Osteoblast (primary cell): ENCODE data around the gene MAP4K2. TPM values are rescaled to one million over a fixed set of nuclear protein-coding genes. Genes with fewer than 3 reads are reported as not detected.
A peak's percentile ranks its signal among the peaks of the same experiment; 100 is the strongest.

Experiments used
- DNase-seq: peaks from one replicate; pipeline ENCODE4 v3.0.0; 2011; ENCODE audit warnings: low spot score, mixed read lengths; ENCODE audit not compliant: insufficient read length; ENCODE audit errors: missing footprints
- H2AFZ ChIP-seq: 2 replicates; pipeline ENCODE4 v1.6.0; 2011; ENCODE audit warnings: mild to moderate bottlenecking, low read length
- H3K27ac ChIP-seq: 2 replicates; pipeline ENCODE4 v1.5.1; 2011; ENCODE audit warnings: mild to moderate bottlenecking, low read depth, low read length, moderate library complexity
- H3K27me3 ChIP-seq: 2 replicates; pipeline ENCODE4 v1.6.0; 2012; ENCODE audit warnings: mild to moderate bottlenecking, control low read depth, inconsistent platforms, low read length, moderate library complexity; ENCODE audit not compliant: insufficient read depth
- H3K36me3 ChIP-seq: 2 replicates; pipeline ENCODE4 v1.5.1; 2011; ENCODE audit warnings: mild to moderate bottlenecking, low read length, control low read depth, moderate library complexity; ENCODE audit not compliant: insufficient read depth
- H3K4me1 ChIP-seq: 2 replicates; pipeline ENCODE4 v1.5.1; 2011; ENCODE audit warnings: mild to moderate bottlenecking, low read length, control low read depth, moderate library complexity; ENCODE audit not compliant: insufficient read depth
- H3K4me2 ChIP-seq: 2 replicates; pipeline ENCODE4 v1.6.0; 2011; ENCODE audit warnings: mild to moderate bottlenecking, low read length; ENCODE audit not compliant: insufficient read depth
- H3K4me3 ChIP-seq: fragments of 200-600 bp; sonication (generic); 3 replicates; pipeline ENCODE4 v1.5.1; 2012; ENCODE audit warnings: mild to moderate bottlenecking, low read length, inconsistent platforms; ENCODE audit not compliant: insufficient read depth
- H3K79me2 ChIP-seq: 2 replicates; pipeline ENCODE4 v1.6.0; 2012; ENCODE audit warnings: mild to moderate bottlenecking, low read length, control low read depth, inconsistent platforms; ENCODE audit not compliant: insufficient read depth
- H3K9me3 ChIP-seq: 2 replicates; pipeline ENCODE4 v1.5.1; 2011; ENCODE audit warnings: low read depth, low read length, control low read depth
- H4K20me1 ChIP-seq: 2 replicates; pipeline ENCODE4 v1.6.0; 2012; ENCODE audit warnings: mild to moderate bottlenecking, low read length, control low read depth; ENCODE audit not compliant: insufficient read depth
- total RNA-seq: library from RNA; depleted of rRNA; stranded (reverse); fragments of >200 nt; gene quantifications from 2 replicates; pipeline ENCODE4 v1.2.3, GENCODE V29; 2012
- TF ChIP-seq, protein P1 (sequence below): IDR thresholded peaks from 2 replicates; pipeline ENCODE4 v1.5.1; 2011; ENCODE audit warnings: mild to moderate bottlenecking, low read depth, low read length, moderate library complexity; ENCODE audit errors: extremely low read depth

MAP4K2 gene
- total RNA-seq, 1 donor, result 9.8 TPM

DNA sequence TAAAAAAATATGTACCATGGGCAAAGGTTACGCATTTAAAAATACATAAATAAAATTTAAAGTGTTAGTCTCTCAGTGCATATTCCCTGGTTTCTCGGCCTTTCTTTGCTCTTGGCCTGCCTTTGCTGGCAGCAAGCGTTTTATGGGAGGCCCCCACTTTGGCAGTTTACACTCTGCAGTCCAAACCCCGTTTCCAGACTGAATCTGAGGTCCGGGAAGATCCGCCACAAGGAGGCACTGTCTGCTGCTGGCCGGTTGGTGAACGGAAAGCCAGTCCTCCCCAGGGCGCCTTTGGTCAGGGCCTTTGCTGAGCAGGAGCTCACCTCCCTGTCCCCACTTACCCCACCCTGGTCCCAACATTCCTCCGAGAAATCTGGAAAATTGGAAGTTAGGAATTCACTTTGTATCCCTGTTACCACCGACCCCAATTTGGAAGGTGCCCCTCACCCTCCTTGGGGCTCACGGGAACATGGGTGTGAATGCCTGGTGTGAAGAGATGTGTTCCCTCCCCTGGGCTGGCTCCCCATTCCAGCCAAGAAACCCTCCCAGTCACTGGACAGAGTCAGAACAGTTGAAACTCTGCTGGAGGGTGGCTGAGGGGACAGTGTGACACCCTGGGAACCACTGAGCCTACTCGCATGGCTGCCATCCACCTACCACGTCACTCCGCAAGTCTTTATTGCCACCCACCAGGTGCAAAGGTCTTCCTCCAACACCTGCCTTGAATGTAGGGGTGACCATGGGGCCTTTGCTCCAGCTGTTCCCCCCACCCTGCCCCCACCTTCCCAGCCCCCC, 15.3 kb downstream of the MAP4K2 start:
- Histone ChIP-seq H3K27me3 (no peaks in the 10 kb centered on the region), H2AFZ (no peak overlapping the region)
- peak; percentile 97 for DNase-seq

DNA sequence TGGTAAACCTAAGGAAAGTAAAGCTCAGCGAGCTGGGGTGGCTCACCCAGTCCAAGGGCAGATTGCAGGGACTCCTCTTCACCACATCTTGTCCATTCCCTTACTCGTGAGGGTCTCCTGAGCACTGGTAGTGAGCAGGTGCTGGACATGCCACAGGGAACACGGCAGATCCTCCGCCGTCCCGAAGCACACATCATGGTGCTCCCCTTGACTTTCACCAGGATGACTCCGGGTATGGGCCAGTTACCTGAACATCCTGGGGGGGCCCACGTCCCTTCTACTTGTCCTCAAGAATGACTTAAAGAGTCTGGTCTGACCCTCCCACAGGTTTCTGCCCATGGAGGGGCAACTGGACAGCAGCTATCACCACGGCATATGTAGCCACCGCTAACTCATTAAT, 16.7 kb downstream of the MAP4K2 start:
- no peaks in the 10 kb centered on the region for H4K20me1 ChIP-seq
- peak; percentile 17 for DNase-seq
- no peaks in the 10 kb centered on the region for H3K27me3 ChIP-seq
- no peaks in the 10 kb centered on the region for H3K79me2 ChIP-seq
- H3K36me3 ChIP-seq, result no peaks in the 10 kb centered on the region
- H2AFZ ChIP-seq, result no peak overlapping the region
- no peak overlapping the region for H3K4me2 ChIP-seq
- no peaks in the 10 kb centered on the region for H3K9me3 ChIP-seq
- TF ChIP-seq, protein P1, sequence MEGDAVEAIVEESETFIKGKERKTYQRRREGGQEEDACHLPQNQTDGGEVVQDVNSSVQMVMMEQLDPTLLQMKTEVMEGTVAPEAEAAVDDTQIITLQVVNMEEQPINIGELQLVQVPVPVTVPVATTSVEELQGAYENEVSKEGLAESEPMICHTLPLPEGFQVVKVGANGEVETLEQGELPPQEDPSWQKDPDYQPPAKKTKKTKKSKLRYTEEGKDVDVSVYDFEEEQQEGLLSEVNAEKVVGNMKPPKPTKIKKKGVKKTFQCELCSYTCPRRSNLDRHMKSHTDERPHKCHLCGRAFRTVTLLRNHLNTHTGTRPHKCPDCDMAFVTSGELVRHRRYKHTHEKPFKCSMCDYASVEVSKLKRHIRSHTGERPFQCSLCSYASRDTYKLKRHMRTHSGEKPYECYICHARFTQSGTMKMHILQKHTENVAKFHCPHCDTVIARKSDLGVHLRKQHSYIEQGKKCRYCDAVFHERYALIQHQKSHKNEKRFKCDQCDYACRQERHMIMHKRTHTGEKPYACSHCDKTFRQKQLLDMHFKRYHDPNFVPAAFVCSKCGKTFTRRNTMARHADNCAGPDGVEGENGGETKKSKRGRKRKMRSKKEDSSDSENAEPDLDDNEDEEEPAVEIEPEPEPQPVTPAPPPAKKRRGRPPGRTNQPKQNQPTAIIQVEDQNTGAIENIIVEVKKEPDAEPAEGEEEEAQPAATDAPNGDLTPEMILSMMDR, result no peak
- no peak overlapping the region for H3K4me3 ChIP-seq
- no peak overlapping the region for H3K27ac ChIP-seq
- H3K4me1 ChIP-seq, result no peaks in the 10 kb centered on the region

More for the DNA sequence above, 15.3 kb downstream of the MAP4K2 start:
- TF ChIP-seq, protein P1, result peak; percentile 87
- Histone ChIP-seq H4K20me1 (no peaks in the 10 kb centered on the region), H3K79me2 (no peaks in the 10 kb centered on the region), H3K4me2 (no peak overlapping the region), H3K4me3 (no peak overlapping the region), H3K36me3 (no peaks in the 10 kb centered on the region), H3K9me3 (no peaks in the 10 kb centered on the region), H3K27ac (no peak overlapping the region), H3K4me1 (no peaks in the 10 kb centered on the region)

DNA sequence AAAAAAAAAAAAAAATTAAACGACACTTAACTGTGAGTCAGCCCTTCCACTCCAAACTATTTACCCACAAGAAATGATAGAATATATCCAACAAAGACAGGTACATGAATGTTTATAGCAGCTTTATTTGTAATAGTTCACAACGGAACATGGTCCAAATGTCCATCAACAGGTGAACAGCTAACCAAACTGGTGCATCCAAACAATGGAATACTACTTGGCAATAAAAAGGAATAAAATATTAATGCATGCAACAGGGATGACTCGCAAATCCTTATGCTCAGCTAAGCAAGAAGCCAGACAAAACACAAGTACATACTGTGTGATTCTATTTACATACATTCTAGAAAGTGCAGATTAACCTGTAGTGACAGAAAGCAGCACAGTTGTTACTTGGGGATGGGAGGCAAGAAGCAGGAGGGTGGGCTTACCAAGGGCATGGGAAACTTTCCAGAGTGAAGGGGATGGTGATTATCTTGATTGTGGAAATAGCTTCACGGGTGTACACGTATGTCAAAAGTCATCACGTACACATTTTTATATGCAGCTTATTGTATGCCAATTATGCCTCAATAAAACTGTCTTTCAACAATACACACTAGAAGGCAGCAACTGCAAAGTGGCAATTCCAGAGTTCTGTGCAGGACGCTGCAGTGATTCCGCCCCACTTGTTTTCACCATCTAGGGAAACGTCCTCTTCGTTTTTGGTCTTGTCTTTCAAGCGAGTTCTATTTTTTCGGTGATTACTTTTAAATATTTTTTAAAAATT, 18.0 kb downstream of the MAP4K2 start:
- Histone ChIP-seq H3K79me2 (no peaks in the 10 kb centered on the region), H3K36me3 (no peaks in the 10 kb centered on the region), H3K9me3 (no peaks in the 10 kb centered on the region), H3K4me2 (no peak overlapping the region), H3K4me1 (no peaks in the 10 kb centered on the region), H2AFZ (no peak overlapping the region), H3K27me3 (no peaks in the 10 kb centered on the region), H3K4me3 (no peak overlapping the region), H3K27ac (no peak overlapping the region), H4K20me1 (no peaks in the 10 kb centered on the region)
- peak; percentile 18 for DNase-seq
- TF ChIP-seq, protein P1, result no peak
